ENCODE data around the gene ENC1.

DNA sequence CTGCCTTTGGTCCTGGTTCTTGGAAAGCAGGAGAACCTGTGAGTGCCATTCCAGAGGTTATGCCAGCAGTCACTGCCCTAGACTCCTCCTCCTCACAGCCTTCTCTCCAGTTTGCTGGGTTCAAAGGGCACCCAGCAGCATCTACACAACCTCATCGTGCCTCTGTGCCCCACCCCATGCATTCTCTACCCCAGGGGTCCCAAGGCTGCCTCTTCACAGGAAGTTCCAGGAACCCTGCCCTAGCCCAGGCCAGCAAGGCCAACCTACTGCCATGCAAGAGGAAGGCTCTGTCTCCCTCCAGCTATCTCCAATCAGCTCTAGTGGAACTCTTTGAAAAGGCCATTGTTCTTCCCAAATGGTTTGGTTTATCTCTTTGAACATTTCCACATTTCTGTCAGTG lies 21.2 kb downstream of the ENC1 start:
- TF ChIP-seq, protein P1, sequence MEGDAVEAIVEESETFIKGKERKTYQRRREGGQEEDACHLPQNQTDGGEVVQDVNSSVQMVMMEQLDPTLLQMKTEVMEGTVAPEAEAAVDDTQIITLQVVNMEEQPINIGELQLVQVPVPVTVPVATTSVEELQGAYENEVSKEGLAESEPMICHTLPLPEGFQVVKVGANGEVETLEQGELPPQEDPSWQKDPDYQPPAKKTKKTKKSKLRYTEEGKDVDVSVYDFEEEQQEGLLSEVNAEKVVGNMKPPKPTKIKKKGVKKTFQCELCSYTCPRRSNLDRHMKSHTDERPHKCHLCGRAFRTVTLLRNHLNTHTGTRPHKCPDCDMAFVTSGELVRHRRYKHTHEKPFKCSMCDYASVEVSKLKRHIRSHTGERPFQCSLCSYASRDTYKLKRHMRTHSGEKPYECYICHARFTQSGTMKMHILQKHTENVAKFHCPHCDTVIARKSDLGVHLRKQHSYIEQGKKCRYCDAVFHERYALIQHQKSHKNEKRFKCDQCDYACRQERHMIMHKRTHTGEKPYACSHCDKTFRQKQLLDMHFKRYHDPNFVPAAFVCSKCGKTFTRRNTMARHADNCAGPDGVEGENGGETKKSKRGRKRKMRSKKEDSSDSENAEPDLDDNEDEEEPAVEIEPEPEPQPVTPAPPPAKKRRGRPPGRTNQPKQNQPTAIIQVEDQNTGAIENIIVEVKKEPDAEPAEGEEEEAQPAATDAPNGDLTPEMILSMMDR (IDR thresholded peaks at IDR 0.05) = no peak
- no peak for TF ChIP-seq POLR2A (IDR thresholded peaks at IDR 0.05)
